OCI-LY7 (cell line): ENCODE results near the gene AMHR2.

Source experiments
- EZH2phosphoT487 ChIP-seq: fragments of 200-600 bp; sonication (generic); IDR thresholded peaks from 2 replicates; pipeline ENCODE4 v1.6.1; 2018; ENCODE audit warnings: low read depth, borderline replicate concordance, mild to moderate bottlenecking, mixed run types, antibody characterized with exemption, low read length, moderate library complexity, mixed read lengths
- TF ChIP-seq, protein P1 (sequence below): fragments of 200-600 bp; sonication (generic); conservative IDR thresholded peaks from 2 replicates; pipeline ENCODE4 v1.5.1; 2014; ENCODE audit warnings: mild to moderate bottlenecking, antibody characterized with exemption, low read length, moderate library complexity, mixed read lengths

DNA sequence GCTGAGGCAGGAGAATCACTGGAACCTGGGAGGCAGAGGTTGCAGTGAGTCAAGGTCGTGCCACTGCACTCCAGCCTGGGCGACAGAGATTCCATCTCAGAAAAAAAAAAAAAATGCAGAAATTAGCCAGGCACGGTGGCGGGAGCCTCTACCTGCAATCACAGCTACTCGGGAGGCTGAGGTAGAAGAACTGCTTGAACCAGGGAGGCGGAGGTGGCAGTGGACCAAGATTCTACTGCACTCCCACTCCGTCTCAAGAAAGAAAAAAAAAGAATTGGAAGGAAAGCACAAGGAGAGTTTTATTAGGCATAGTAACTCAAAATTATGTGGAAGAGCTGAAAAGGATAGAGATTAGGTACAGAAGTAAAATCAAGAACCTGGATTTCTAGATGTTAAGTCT, 20.8 kb upstream of the AMHR2 start:
- TF ChIP-seq, protein P1, sequence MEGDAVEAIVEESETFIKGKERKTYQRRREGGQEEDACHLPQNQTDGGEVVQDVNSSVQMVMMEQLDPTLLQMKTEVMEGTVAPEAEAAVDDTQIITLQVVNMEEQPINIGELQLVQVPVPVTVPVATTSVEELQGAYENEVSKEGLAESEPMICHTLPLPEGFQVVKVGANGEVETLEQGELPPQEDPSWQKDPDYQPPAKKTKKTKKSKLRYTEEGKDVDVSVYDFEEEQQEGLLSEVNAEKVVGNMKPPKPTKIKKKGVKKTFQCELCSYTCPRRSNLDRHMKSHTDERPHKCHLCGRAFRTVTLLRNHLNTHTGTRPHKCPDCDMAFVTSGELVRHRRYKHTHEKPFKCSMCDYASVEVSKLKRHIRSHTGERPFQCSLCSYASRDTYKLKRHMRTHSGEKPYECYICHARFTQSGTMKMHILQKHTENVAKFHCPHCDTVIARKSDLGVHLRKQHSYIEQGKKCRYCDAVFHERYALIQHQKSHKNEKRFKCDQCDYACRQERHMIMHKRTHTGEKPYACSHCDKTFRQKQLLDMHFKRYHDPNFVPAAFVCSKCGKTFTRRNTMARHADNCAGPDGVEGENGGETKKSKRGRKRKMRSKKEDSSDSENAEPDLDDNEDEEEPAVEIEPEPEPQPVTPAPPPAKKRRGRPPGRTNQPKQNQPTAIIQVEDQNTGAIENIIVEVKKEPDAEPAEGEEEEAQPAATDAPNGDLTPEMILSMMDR, result no peak
- no peak for TF ChIP-seq EZH2phosphoT487
